DMS153 treated with DMSO at 0.1 percent for 48 hours (cell line): ENCODE results near the gene PPARGC1A.
A peak's percentile ranks its signal among the peaks of the same experiment; 100 is the strongest.

Experiments
- DNase-seq: peaks from one replicate; lab custom pipeline; 2025; ENCODE audit not compliant: unreplicated experiment; lab: John Stamatoyannopoulos, UW

PPARGC1A gene

DNA sequence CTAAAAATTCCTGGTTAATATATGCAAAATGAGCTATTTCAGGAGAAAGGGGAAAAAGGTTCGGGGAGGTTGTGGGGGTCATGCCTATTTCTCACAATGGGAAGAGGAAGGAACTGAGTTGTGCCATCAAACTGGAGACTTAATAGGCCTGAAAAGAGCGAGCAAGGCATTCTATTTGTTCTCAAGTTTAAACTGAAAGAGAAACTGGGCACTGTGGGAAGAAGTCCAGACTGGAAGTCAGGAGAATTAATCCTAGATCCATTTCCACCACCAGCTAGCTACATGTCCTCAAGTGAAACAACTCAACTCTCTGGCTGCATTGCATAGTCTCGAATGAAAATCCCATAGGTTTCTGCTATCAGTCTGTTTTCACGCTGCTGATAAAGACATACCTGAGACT, 50.6 kb downstream of the PPARGC1A start:
- no peak for DNase-seq

GRCh38 chr4:23838607-23839006, 51.2 kb downstream of the PPARGC1A start:
- no peak for DNase-seq

GRCh38 chr4:23838131-23838530, 51.7 kb downstream of the PPARGC1A start:
- DNase-seq = no peak

DNA sequence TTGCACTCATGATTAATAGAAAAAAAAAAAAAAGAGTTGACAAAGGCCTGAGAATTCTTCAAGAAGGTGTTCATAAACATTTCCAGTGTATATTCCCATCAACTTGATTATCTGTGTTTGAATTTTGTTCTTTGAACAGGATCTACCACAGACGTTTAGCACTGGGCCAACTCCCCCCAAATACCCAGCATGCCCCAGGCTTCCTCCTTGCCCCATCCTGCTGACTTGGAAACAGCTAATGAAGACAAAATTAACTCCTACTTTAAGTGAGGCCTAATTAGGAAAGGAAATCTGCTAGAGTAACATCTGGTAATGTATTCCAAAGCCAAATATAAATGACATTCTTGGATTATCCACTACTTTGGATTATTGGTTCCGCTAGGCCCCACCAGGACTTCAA, 52.5 kb downstream of the PPARGC1A start:
- DNase-seq = no peak

GRCh38 chr4:23835774-23836478, 53.9 kb downstream of the PPARGC1A start:
- DNase-seq = no peak

DNA sequence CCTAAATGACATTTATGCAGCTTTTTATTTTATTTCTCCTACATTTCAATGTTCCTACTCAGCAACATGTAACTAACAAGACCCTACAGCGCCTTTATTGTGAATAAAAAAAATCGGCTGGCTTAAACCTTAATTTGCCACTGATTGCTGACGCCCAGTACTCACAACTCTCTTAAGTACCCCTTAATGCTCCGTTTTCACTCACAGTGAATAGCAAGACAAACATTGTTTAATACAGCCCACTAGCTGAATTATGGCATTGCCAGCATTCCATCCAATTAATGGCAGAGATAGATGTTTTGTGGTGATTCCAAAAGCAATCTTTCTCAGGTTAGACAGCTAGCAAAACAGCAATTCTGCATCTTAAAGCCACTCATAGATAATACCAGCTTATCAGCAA, 61.1 kb downstream of the PPARGC1A start:
- no peak for DNase-seq

GRCh38 chr4:23828020-23828715, 61.7 kb downstream of the PPARGC1A start:
- no peak for DNase-seq

DNA sequence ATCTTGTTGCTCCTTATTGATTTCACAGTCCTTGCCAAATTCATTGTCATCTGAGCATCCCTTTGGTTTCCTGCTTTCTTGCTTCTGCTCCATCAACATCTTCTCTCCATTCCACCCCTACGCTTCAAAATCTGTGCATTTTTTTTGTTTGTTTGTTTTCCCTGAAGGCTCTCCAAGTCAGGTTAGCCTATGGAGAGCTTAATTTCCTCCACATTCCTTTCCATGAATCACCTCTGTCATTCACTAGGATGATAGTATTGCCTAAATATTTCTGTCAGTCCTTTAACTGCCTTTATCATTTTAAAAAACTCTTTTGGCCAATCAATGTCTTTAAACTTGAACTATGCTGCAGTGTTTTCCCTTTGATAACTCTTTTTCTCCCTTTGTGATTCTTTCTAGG, 67.7 kb downstream of the PPARGC1A start:
- no peak for DNase-seq

- no peak for DNase-seq
Measured at GRCh38 chr4:23819041-23819511, 70.8 kb downstream of the PPARGC1A start.

DNA sequence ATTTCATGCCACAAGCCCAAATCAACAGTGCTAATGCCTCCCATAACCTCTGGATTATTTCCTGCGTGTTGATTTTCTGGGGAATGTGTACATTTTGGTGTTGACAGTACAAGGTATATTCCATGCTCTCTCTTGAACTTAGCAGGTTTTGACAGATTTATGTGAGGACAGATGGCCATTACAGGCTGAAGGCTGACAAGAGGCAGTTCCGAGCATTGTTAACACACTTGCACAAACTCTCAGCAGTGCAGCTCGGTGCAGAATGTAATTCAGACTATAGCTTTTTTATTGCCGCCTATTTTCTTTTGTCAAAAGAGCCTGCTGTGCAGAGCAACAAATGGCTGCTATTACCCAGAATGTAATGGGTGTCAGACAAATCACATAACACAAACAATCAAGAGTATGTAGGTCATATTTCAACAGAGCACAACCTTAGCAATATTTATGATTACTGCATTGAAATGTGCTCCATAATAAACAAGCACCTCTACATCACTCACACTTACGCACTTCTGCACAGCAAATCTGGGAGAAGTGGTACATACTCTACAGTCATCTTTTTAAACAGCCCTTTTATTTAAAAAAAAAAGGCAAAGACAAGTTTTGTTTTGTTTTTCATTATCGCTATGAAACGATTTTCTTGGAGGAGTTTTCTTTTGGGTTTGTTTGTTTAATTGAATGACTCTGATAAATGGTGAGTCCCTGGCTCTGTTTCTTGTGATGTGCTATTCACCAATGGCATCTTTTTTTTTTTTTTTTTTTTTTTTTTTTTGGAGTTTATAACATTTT, 71.6 kb downstream of the PPARGC1A start:
- DNase-seq = peak; percentile 50

- no peak for DNase-seq
Measured at GRCh38 chr4:23814996-23815660, 74.7 kb downstream of the PPARGC1A start.

GRCh38 chr4:23814587-23814986, 75.3 kb downstream of the PPARGC1A start:
- DNase-seq = no peak

DNA sequence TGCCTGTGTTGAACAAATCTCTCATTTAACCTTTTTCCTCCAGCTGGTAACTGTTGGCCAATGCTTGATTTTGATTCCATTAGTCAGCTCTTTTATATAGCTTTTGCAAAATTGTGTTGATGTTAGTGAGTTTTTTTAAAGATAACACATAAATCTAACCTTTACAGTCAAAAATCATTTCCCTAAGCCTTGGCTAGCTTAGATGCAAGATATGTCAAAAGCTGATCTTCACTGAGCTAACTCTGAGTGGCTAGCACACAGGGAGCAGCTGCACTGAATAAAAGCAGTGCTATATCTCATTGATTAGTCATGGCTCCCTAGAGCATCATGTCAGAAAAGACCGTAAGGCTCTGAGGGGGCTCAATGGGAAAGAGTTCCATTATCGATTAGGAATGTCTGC, 78.7 kb downstream of the PPARGC1A start:
- DNase-seq = no peak

- no peak for DNase-seq
Measured at GRCh38 chr4:23805450-23805851, 84.4 kb downstream of the PPARGC1A start.

DNA sequence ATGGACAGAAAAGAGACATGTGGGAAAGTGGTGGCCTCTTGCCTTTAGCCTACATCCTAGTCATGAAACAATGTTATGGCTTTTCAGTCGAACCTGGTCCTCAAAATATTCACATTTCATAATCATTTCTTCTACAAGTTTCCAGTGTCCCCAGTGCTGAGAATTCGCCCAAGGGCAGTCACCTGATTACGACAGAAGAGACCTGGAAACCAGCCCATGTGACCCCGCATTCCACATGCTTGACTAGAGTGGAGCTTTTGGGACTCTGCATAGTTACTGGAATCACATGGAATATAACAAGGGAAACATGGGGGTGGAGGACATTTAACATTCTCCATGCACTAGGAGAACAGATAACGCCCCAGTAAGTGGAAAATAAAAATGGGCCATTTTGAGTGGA, 100.1 kb downstream of the PPARGC1A start:
- no peak for DNase-seq

GRCh38 chr4:23788460-23788859, 101.4 kb downstream of the PPARGC1A start:
- no peak for DNase-seq

DNA sequence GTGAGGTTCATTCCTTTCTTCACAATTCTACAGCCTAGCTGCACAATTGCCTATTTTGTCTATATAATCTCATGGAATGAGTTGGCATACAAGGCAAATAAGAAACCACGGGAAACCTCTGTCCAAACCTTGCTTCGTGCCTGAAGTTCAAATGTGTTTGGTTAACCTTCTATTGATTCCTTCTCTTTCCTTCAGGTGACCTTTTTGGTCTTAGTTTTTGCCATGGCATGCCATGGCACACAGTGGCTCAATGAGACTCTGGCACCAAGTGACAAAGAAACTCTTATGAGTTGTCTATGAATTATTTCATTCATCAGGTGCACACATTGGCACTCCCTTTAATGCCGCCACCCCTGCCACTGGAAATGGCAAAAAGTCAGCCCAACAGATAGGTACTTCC, 101.8 kb downstream of the PPARGC1A start:
- no peak for DNase-seq

- DNase-seq = no peak
Measured at GRCh38 chr4:23782778-23783437, 106.9 kb downstream of the PPARGC1A start.

DNA sequence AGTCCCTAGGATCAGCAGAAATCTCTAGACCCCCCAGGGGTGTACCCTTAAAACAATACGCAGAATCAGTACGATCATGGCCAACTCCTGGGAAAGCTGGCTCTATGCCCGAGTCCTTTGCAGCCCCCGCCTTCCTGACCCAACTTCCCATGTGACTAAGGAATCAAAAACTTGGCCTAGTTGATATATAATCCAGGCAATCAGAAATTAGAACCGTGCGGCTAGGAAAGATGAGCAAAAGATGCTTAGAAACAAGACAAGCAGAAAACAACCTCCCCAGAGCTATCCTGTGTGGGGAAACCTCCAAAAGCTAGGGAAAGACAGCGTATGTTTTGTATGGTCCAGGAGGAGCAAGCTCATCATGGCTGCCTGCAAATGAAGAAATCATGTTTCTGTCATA, 110.0 kb downstream of the PPARGC1A start:
- DNase-seq = no peak

DNA sequence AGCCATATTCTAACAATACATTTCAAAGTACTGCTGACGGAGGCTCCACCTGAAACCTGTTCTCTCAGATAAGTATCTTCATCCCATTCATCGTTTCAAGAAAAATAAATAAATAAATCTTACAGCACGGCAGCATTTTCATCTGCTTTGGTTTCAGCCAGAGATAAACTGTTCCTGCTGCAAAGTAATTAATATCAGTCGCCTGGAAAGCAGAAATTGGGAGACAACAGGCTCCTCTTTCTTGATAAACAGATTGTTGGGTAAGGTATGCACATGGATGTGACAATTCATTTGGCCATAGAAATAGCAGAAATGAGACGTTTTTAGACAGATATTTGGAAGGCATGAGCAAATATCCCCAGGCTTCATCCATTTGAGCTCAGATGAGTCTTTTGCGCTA, 110.4 kb downstream of the PPARGC1A start:
- DNase-seq = no peak

GRCh38 chr4:23775694-23776093, 114.2 kb downstream of the PPARGC1A start:
- peak; percentile 2 for DNase-seq
